SK-N-SH (cell line): Measurements from ENCODE around the gene SNRNP70. TPM values are rescaled to one million over a fixed set of nuclear protein-coding genes. Genes with fewer than 3 reads are reported as not detected.

Experiments
- CTCF ChIA-PET: fragments of 300-600, 350-600 bp; formaldehyde crosslinking; extraction: SDS; loops from one replicate; lab custom pipeline; 2021; lab: Yijun Ruan, JAX
- POLR2A ChIA-PET: fragments of 350-600 bp; sonication (Branson Sonifier 250); formaldehyde crosslinking; extraction: SDS; loops from one replicate; lab custom pipeline; 2020; ENCODE audit warnings: antibody characterized with exemption, inconsistent platforms; lab: Yijun Ruan, JAX
- DNase-seq: peaks from one replicate; pipeline ENCODE4 v3.0.0; 2012
- H2AFZ ChIP-seq: fragments of 200-600 bp; sonication (generic); 2 replicates; pipeline ENCODE4 v1.8.1; 2016; ENCODE audit warnings: antibody characterized with exemption, mild to moderate bottlenecking, low read depth
- H3F3A ChIP-seq: fragments of 200-600 bp; sonication (generic); replicated peaks from 2 replicates; pipeline ENCODE3; 2016; ENCODE audit warnings: antibody characterized with exemption, mild to moderate bottlenecking; ENCODE audit not compliant: insufficient read depth
- H3K27ac ChIP-seq, 2 experiments: fragments of 200-500 bp in 1 of 2; fragments of 200-600 bp in 1 of 2; sonication (Bioruptor generic) in 1 of 2; sonication (generic), shearing (Covaris generic) in 1 of 2; 2 replicates each; pipeline versions ENCODE4 v1.5.1 to v1.6.1; 2014 to 2016; ENCODE audit warnings: low read depth in 2 of 2, inconsistent platforms in 1 of 2, low read length in 1 of 2, mild to moderate bottlenecking in 1 of 2, mixed read lengths in 1 of 2
- H3K27me3 ChIP-seq: fragments of 200-600 bp; sonication (generic), shearing (Covaris generic); 2 replicates; pipeline ENCODE4 v1.6.1; 2016; ENCODE audit warnings: mixed run types; ENCODE audit not compliant: insufficient read depth
- H3K36me3 ChIP-seq, 2 experiments: fragments of 200-500 bp in 1 of 2; fragments of 200-600 bp in 1 of 2; sonication (Bioruptor generic) in 1 of 2; sonication (generic) in 1 of 2; replicated peaks in 1 of 2; 2 replicates each; pipeline versions ENCODE3 to v1.5.1; 2014 to 2016; ENCODE audit warnings: low read length in 1 of 2, mild to moderate bottlenecking in 1 of 2; ENCODE audit not compliant: insufficient read depth in 2 of 2, control insufficient read depth in 1 of 2
- H3K4me1 ChIP-seq, 2 experiments: fragments of 200-500 bp in 1 of 2; fragments of 200-600 bp in 1 of 2; sonication (Bioruptor generic) in 1 of 2; sonication (generic), shearing (Covaris generic) in 1 of 2; 2 replicates each; pipeline versions ENCODE4 v1.5.1 to v1.6.1; 2014 to 2016; ENCODE audit warnings: low read depth in 1 of 2, low read length in 1 of 2, mixed run types in 1 of 2; ENCODE audit not compliant: insufficient read depth in 2 of 2, control insufficient read depth in 1 of 2
- H3K4me2 ChIP-seq: fragments of 200-600 bp; sonication (generic), shearing (Covaris generic); 2 replicates; pipeline ENCODE4 v1.6.1; 2017; ENCODE audit warnings: mixed run types
- H3K4me3 ChIP-seq, 2 experiments: fragments of 200-500 bp in 1 of 2; fragments of 200-600 bp in 1 of 2; sonication (Bioruptor generic) in 1 of 2; sonication (generic), shearing (Covaris generic) in 1 of 2; 2 replicates each; pipeline versions ENCODE4 v1.5.1 to v1.8.1; 2014 to 2016; ENCODE audit warnings: low read depth in 2 of 2, inconsistent platforms in 1 of 2, low read length in 1 of 2, mild to moderate bottlenecking in 1 of 2, mixed read lengths in 1 of 2, moderate library complexity in 1 of 2
- H3K79me2 ChIP-seq: fragments of 200-600 bp; sonication (generic); 2 replicates; pipeline ENCODE4 v1.8.1; 2017; ENCODE audit warnings: mild to moderate bottlenecking; ENCODE audit not compliant: insufficient read depth
- H3K9ac ChIP-seq: fragments of 200-600 bp; sonication (generic); 2 replicates; pipeline ENCODE4 v1.6.1; 2017; ENCODE audit warnings: mixed run types
- H3K9me2 ChIP-seq: fragments of 200-600 bp; sonication (generic); 2 replicates; pipeline ENCODE4 v1.6.1; 2017; ENCODE audit warnings: mixed run types
- H3K9me3 ChIP-seq: fragments of 200-600 bp; sonication (generic); 2 replicates; pipeline ENCODE4 v1.6.1; 2017; ENCODE audit warnings: mixed run types, mild to moderate bottlenecking, moderate library complexity
- H4K20me1 ChIP-seq: fragments of 200-600 bp; sonication (generic); 2 replicates; pipeline ENCODE4 v1.6.1; 2017; ENCODE audit warnings: mild to moderate bottlenecking, mixed run types; ENCODE audit not compliant: insufficient read depth
- CHD2 ChIP-seq: fragments of 150-350 bp; IDR thresholded peaks from 2 replicates; pipeline ENCODE4 v1.6.1; 2018; ENCODE audit warnings: low read length; ENCODE audit not compliant: partially characterized antibody
- EP300 ChIP-seq, 2 experiments: IDR thresholded peaks; 2 replicates each; pipeline versions ENCODE4 v1.4.0 to v1.6.1; 2012; ENCODE audit warnings: borderline replicate concordance in 1 of 2, low read depth in 1 of 2, low read length in 1 of 2
- FOSL2 ChIP-seq: IDR thresholded peaks from 2 replicates; pipeline ENCODE4 v1.4.0; 2012; ENCODE audit warnings: low read depth, mild to moderate bottlenecking, moderate library complexity, borderline replicate concordance
- FOXJ3 ChIP-seq: sonication (generic); formaldehyde crosslinking; IDR thresholded peaks from 2 replicates; pipeline ENCODE4 v1.5.1; 2020; ENCODE audit warnings: mild to moderate bottlenecking, missing genetic modification reagents
- FOXM1 ChIP-seq: IDR thresholded peaks from 2 replicates; pipeline ENCODE4 v1.4.0; 2012; ENCODE audit warnings: low read depth, mild to moderate bottlenecking
- GABPA ChIP-seq: IDR thresholded peaks from 2 replicates; pipeline ENCODE4 v1.4.0; 2012; ENCODE audit warnings: low read depth, mild to moderate bottlenecking
- JUND ChIP-seq: IDR thresholded peaks from 2 replicates; pipeline ENCODE4 v1.4.0; 2012
- MXI1 ChIP-seq: IDR thresholded peaks from 2 replicates; pipeline ENCODE4 v1.6.1; 2012; ENCODE audit warnings: mild to moderate bottlenecking, low read depth, low read length, improper control_type of control experiment
- RFX5 ChIP-seq: IDR thresholded peaks from 2 replicates; pipeline ENCODE4 v1.6.1; 2012; ENCODE audit warnings: mild to moderate bottlenecking, improper control_type of control experiment, low read length
- SMC3 ChIP-seq: IDR thresholded peaks from 2 replicates; pipeline ENCODE4 v1.6.1; 2012; ENCODE audit warnings: low read depth, low read length, improper control_type of control experiment
- YY1 ChIP-seq: IDR thresholded peaks from 2 replicates; pipeline ENCODE4 v1.4.0; 2012; ENCODE audit warnings: low read depth, mild to moderate bottlenecking
- WGBS: methylation state at CpG from one replicate; pipeline ENCODE4 v1.1.6; 2017; ENCODE audit warnings: low lambda C conversion rate; 5-methylcytosine and 5-hydroxymethylcytosine counted together
- polyA plus RNA-seq, 3 experiments: library from polyadenylated mRNA; depleted of rRNA; stranded (reverse); fragments of >200 nt; gene quantifications; 2 replicates each; pipeline ENCODE4 v1.2.3, GENCODE V29; 2012
- TF ChIP-seq, protein P1 (sequence below): IDR thresholded peaks from 2 replicates; pipeline ENCODE4 v1.4.0; 2012; ENCODE audit warnings: low read depth
- TF ChIP-seq, protein P2 (sequence below): IDR thresholded peaks from 2 replicates; pipeline ENCODE4 v1.4.0; 2012; ENCODE audit warnings: low read depth, borderline replicate concordance
- TF ChIP-seq, protein P3 (sequence below): IDR thresholded peaks from 2 replicates; pipeline ENCODE4; 2012

The SNRNP70 gene
- polyA plus RNA-seq, 1 of the 3 experiments (the other 2 are of a cell fraction): 359 TPM

DNA sequence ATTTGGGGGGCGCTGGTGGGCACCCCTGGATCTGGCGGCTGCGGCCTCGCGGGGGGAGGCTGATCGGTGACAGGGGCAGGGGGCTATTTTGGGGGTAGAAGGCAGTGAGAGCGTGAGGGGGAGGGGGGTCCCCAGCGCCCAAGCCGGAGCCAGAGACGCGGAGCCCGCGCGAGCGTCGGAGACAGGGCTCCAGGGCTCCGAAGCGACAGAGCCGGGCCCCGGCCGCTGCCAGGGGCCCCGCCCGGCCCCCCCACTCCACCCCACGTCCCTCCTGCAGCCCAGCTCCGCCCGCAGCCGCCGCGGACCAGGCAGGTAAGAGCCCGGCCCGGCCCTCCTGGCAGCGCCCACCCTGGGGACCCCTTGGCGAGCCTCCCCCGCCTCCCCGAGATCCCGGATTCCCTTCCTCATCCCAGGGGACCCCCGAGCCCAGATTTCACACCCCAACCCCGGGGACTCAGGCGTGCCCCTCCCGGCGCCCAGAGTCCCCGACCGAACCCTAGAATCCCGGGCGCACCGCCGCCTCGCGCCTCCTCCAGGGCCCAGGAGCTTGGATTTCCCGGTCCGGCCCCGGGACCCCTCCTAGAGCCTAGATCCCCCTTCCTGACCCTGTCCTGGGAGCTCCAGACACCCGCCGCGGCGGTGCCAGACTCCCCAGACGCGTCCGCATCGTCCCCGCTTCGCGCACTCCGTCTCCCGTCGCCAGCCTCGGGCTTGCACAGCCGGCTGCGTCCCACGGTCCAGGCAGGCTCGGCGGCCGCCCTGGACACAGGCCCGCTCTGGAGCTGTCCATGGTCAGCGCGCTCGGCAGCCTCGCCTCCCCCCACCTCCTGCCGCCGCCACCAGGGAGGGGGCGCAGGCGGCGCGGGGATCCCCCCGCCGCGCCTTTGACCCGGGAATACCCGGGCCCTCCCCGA is 34.4 kb downstream of the SNRNP70 start, which contains the start of gene PPFIA3 (continued):
- TF ChIP-seq, protein P1, sequence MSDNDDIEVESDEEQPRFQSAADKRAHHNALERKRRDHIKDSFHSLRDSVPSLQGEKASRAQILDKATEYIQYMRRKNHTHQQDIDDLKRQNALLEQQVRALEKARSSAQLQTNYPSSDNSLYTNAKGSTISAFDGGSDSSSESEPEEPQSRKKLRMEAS: peak; percentile 59; the same call in 1 of the 2 replicates
- no peak for TF ChIP-seq MXI1
- no peak for TF ChIP-seq CHD2

DNA sequence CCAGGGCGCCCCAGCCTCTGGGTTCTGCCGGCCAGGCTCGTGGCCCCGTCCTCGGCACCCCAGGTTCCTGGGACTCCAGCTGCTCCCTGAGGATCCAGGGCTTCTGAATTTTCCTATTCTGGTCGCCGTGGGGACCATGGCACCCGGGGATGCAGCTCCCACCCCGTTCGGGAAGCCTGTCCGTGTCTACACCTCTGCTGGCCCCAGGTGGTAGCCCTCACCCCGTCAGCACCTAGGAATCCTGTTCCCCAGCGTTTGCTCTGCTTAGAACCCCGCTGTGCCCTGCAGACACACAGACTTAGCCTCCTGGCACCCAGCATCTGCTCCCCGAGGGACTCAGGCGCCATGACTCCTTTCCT is 35.1 kb downstream of the SNRNP70 start:
- H3K4me2 ChIP-seq: peak overlapping the region; percentile 98; the same call in 1 of the 2 replicates
- no peaks in the 10 kb centered on the region for H3K36me3 ChIP-seq
- H3K4me3 ChIP-seq: peak overlapping the region; percentile 48 to 69
- H4K20me1 ChIP-seq: no peaks in the 10 kb centered on the region
- no peaks in the 10 kb centered on the region for H3K79me2 ChIP-seq
- DNase-seq: no peak
- no peak overlapping the region for H3K9ac ChIP-seq
- WGBS: 28% methylated on average over 8 of the region's 16 CpGs
- no peaks in the 10 kb centered on the region for H3K27me3 ChIP-seq
- ChIA-PET CTCF (interaction anchor here (1.3 to 3.3 kb wide), 6 partner anchors 15 to 105 kb away, joined by 5 to 22 read pairs (median 9); no protein-coding TSS in a partner anchor), POLR2A (interaction anchor here (0.6 to 0.8 kb wide), 3 partner anchors 10 to 29 kb away, joined by 3 read pairs; no protein-coding TSS in a partner anchor)
- peaks cover 12% of the 10 kb centered on the region for H3F3A ChIP-seq
- no peak for TF ChIP-seq FOSL2
- TF ChIP-seq FOXJ3 (CRISPR knock-in tag): no peak
- TF ChIP-seq, protein P2, sequence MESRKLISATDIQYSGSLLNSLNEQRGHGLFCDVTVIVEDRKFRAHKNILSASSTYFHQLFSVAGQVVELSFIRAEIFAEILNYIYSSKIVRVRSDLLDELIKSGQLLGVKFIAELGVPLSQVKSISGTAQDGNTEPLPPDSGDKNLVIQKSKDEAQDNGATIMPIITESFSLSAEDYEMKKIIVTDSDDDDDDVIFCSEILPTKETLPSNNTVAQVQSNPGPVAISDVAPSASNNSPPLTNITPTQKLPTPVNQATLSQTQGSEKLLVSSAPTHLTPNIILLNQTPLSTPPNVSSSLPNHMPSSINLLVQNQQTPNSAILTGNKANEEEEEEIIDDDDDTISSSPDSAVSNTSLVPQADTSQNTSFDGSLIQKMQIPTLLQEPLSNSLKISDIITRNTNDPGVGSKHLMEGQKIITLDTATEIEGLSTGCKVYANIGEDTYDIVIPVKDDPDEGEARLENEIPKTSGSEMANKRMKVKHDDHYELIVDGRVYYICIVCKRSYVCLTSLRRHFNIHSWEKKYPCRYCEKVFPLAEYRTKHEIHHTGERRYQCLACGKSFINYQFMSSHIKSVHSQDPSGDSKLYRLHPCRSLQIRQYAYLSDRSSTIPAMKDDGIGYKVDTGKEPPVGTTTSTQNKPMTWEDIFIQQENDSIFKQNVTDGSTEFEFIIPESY: no peak
- no peak for TF ChIP-seq FOXM1
- no peak for TF ChIP-seq SMC3
- no peak for TF ChIP-seq RFX5
- TF ChIP-seq, protein P3, sequence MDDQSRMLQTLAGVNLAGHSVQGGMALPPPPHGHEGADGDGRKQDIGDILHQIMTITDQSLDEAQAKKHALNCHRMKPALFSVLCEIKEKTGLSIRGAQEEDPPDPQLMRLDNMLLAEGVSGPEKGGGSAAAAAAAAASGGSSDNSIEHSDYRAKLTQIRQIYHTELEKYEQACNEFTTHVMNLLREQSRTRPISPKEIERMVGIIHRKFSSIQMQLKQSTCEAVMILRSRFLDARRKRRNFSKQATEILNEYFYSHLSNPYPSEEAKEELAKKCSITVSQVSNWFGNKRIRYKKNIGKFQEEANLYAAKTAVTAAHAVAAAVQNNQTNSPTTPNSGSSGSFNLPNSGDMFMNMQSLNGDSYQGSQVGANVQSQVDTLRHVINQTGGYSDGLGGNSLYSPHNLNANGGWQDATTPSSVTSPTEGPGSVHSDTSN: no peak
- TF ChIP-seq YY1: no peak
- no peak for TF ChIP-seq MXI1
- TF ChIP-seq GABPA: no peak
- TF ChIP-seq JUND: no peak
- no peak for TF ChIP-seq EP300 (IDR thresholded peaks at IDR 0.05; ENCODE audit: borderline replicate concordance in 1 of 2, low read depth in 1 of 2, low read length in 1 of 2)
- no peak overlapping the region for H3K27ac ChIP-seq
- no peak overlapping the region for H2AFZ ChIP-seq
- H3K4me1 ChIP-seq: peaks cover 5 to 17% of the 10 kb centered on the region in 2 experiments; a peak in 1 of 4 replicates
- no peaks in the 10 kb centered on the region for H3K9me2 ChIP-seq
- no peaks in the 10 kb centered on the region for H3K9me3 ChIP-seq
